ENCODE measurements around the gene B4GALNT1. TPM values are rescaled to one million over a fixed set of nuclear protein-coding genes. Genes with fewer than 3 reads are reported as not detected.

B4GALNT1 gene
- total RNA-seq, 2 experiments from 2014 or later, result 1.2 to 3.1 TPM

Other genes with a start within 250 kb of the B4GALNT1 start
- 15.0 and 25.8 TPM in 2 replicates for gene R3HDM2, start 202.2 kb downstream of the B4GALNT1 start, total RNA-seq (2014; rRNA removed; shearing (Covaris generic))
- gene R3HDM2, start 202.2 kb downstream of the B4GALNT1 start, total RNA-seq (2022), result 47.2 and 65.7 TPM in 2 replicates
- gene INHBC, start 198.4 kb downstream of the B4GALNT1 start, total RNA-seq (2014; rRNA removed; shearing (Covaris generic)), result not detected in 2 replicates
- 0.36 and 0.72 TPM in 2 replicates for gene INHBC, start 198.4 kb downstream of the B4GALNT1 start, total RNA-seq (2022)
- gene INHBE, start 177.9 kb downstream of the B4GALNT1 start, total RNA-seq (2014; rRNA removed; shearing (Covaris generic)), result 3.2 and 3.9 TPM in 2 replicates
- 3.4 and 4.0 TPM in 2 replicates for gene INHBE, start 177.9 kb downstream of the B4GALNT1 start, total RNA-seq (2022)
- gene GLI1, start 173.4 kb downstream of the B4GALNT1 start, total RNA-seq (2014; rRNA removed; shearing (Covaris generic)), result 3.9 and 4.6 TPM in 2 replicates
- gene GLI1, start 173.4 kb downstream of the B4GALNT1 start, total RNA-seq (2022), result 6.0 and 6.5 TPM in 2 replicates
- gene ARHGAP9, start 153.3 kb downstream of the B4GALNT1 start, total RNA-seq (2014; rRNA removed; shearing (Covaris generic)), result 66.2 and 70.1 TPM in 2 replicates
- 105 and 111 TPM in 2 replicates for gene ARHGAP9, start 153.3 kb downstream of the B4GALNT1 start, total RNA-seq (2022)
- 262 and 272 TPM in 2 replicates for gene MARS1, start 145.1 kb downstream of the B4GALNT1 start, total RNA-seq (2014; rRNA removed; shearing (Covaris generic))
- 461 and 465 TPM in 2 replicates for gene MARS1, start 145.1 kb downstream of the B4GALNT1 start, total RNA-seq (2022)
- 42.7 and 43.7 TPM in 2 replicates for gene DDIT3, start 112.7 kb downstream of the B4GALNT1 start, total RNA-seq (2014; rRNA removed; shearing (Covaris generic))
- gene DDIT3, start 112.7 kb downstream of the B4GALNT1 start, total RNA-seq (2022), result 32.3 and 34.5 TPM in 2 replicates
- gene MBD6, start 110.4 kb downstream of the B4GALNT1 start, total RNA-seq (2014; rRNA removed; shearing (Covaris generic)), result 21.8 and 23.9 TPM in 2 replicates
- 110 and 112 TPM in 2 replicates for gene MBD6, start 110.4 kb downstream of the B4GALNT1 start, total RNA-seq (2022)
- 61.8 and 68.4 TPM in 2 replicates for gene DCTN2, start 86.0 kb downstream of the B4GALNT1 start, total RNA-seq (2014; rRNA removed; shearing (Covaris generic))
- 97.2 and 98.9 TPM in 2 replicates for gene DCTN2, start 86.0 kb downstream of the B4GALNT1 start, total RNA-seq (2022)
- 0.09 and 0.10 TPM in 2 replicates for gene KIF5A, start 83.2 kb downstream of the B4GALNT1 start, total RNA-seq (2014; rRNA removed; shearing (Covaris generic))
- 1.2 and 1.6 TPM in 2 replicates for gene KIF5A, start 83.2 kb downstream of the B4GALNT1 start, total RNA-seq (2022)
- 9.0 and 14.5 TPM in 2 replicates for gene PIP4K2C, start 42.0 kb downstream of the B4GALNT1 start, total RNA-seq (2014; rRNA removed; shearing (Covaris generic))
- 14.8 and 15.9 TPM in 2 replicates for gene PIP4K2C, start 42.0 kb downstream of the B4GALNT1 start, total RNA-seq (2022)
- not detected in 2 replicates for gene DTX3, start 28.4 kb downstream of the B4GALNT1 start, total RNA-seq (2014; rRNA removed; shearing (Covaris generic))
- 0.11 TPM in 1 of 2 replicates, not detected in the other for gene DTX3, start 28.4 kb downstream of the B4GALNT1 start, total RNA-seq (2022)
- not detected in 2 replicates for gene ARHGEF25, start 21.8 kb downstream of the B4GALNT1 start, total RNA-seq (2014; rRNA removed; shearing (Covaris generic))
- gene ARHGEF25, start 21.8 kb downstream of the B4GALNT1 start, total RNA-seq (2022), result not detected in 2 replicates
- gene OS9, start 60.9 kb upstream of the B4GALNT1 start, total RNA-seq (2014; rRNA removed; shearing (Covaris generic)), result 82.6 and 104 TPM in 2 replicates
- gene OS9, start 60.9 kb upstream of the B4GALNT1 start, total RNA-seq (2022), result 109 and 112 TPM in 2 replicates
- 10.7 and 14.8 TPM in 2 replicates for gene AGAP2, start 105.5 kb upstream of the B4GALNT1 start, total RNA-seq (2014; rRNA removed; shearing (Covaris generic))
- 26.5 and 28.8 TPM in 2 replicates for gene AGAP2, start 105.5 kb upstream of the B4GALNT1 start, total RNA-seq (2022)
- 0.80 and 2.4 TPM in 2 replicates for gene TSPAN31, start 111.8 kb upstream of the B4GALNT1 start, total RNA-seq (2014; rRNA removed; shearing (Covaris generic))
- gene TSPAN31, start 111.8 kb upstream of the B4GALNT1 start, total RNA-seq (2022), result 6.3 and 6.4 TPM in 2 replicates
- gene CDK4, start 119.1 kb upstream of the B4GALNT1 start, total RNA-seq (2014; rRNA removed; shearing (Covaris generic)), result 272 and 280 TPM in 2 replicates
- 172 and 192 TPM in 2 replicates for gene CDK4, start 119.1 kb upstream of the B4GALNT1 start, total RNA-seq (2022)
- 29.3 and 29.4 TPM in 2 replicates for gene MARCHF9, start 121.9 kb upstream of the B4GALNT1 start, total RNA-seq (2014; rRNA removed; shearing (Covaris generic))
- gene MARCHF9, start 121.9 kb upstream of the B4GALNT1 start, total RNA-seq (2022), result 46.2 and 47.7 TPM in 2 replicates
- gene CYP27B1, start 133.9 kb upstream of the B4GALNT1 start, total RNA-seq (2014; rRNA removed; shearing (Covaris generic)), result 6.5 and 7.1 TPM in 2 replicates
- gene CYP27B1, start 133.9 kb upstream of the B4GALNT1 start, total RNA-seq (2022), result 6.6 and 6.9 TPM in 2 replicates
- gene METTL1, start 138.9 kb upstream of the B4GALNT1 start, total RNA-seq (2014; rRNA removed; shearing (Covaris generic)), result 12.5 and 22.2 TPM in 2 replicates
- 23.6 and 27.0 TPM in 2 replicates for gene METTL1, start 138.9 kb upstream of the B4GALNT1 start, total RNA-seq (2022)
- 3.4 and 5.3 TPM in 2 replicates for gene EEF1AKMT3, start 139.4 kb upstream of the B4GALNT1 start, total RNA-seq (2014; rRNA removed; shearing (Covaris generic))
- 6.3 TPM in 2 replicates for gene EEF1AKMT3, start 139.4 kb upstream of the B4GALNT1 start, total RNA-seq (2022)
- gene TSFM, start 149.6 kb upstream of the B4GALNT1 start, total RNA-seq (2014; rRNA removed; shearing (Covaris generic)), result 35.2 and 49.8 TPM in 2 replicates
- gene TSFM, start 149.6 kb upstream of the B4GALNT1 start, total RNA-seq (2022), result 38.5 and 49.8 TPM in 2 replicates
- gene AVIL, start 185.5 kb upstream of the B4GALNT1 start, total RNA-seq (2014; rRNA removed; shearing (Covaris generic)), result 0.23 and 1.2 TPM in 2 replicates
- gene AVIL, start 185.5 kb upstream of the B4GALNT1 start, total RNA-seq (2022), result 1.6 and 2.6 TPM in 2 replicates
- gene CTDSP2, start 213.5 kb upstream of the B4GALNT1 start, total RNA-seq (2014; rRNA removed; shearing (Covaris generic)), result 38.8 and 44.2 TPM in 2 replicates
- gene CTDSP2, start 213.5 kb upstream of the B4GALNT1 start, total RNA-seq (2022), result 118 and 145 TPM in 2 replicates